GM18861 (cell line): ENCODE data around the gene MAP3K10.

Experiments
- ATAC-seq: cut with Tn5 transposase; IDR thresholded peaks from one replicate; pipeline ENCODE4 v1.9.1; 2021; ENCODE audit not compliant: unreplicated experiment

MAP3K10 gene

DNA sequence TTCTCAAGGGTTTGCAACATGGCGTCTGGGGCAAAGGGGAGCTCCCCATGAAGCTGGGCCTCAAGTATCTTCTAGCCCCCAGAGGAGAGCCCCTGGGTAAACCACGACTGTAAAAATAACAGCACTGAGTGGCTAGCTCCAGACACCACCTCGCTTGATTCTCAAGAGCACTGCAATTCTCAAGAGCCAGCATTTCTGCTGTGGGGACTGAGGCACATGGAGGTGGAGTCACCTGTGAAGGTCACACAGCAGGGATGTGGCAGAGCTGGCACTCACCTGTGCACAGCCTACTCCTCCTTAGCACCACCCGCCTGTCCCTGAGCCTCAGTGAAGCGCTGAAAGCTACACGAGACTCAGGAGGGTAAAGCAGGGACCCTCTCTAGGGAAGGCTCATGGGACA is 56.0 kb downstream of the MAP3K10 start:
- ATAC-seq: no peak

DNA sequence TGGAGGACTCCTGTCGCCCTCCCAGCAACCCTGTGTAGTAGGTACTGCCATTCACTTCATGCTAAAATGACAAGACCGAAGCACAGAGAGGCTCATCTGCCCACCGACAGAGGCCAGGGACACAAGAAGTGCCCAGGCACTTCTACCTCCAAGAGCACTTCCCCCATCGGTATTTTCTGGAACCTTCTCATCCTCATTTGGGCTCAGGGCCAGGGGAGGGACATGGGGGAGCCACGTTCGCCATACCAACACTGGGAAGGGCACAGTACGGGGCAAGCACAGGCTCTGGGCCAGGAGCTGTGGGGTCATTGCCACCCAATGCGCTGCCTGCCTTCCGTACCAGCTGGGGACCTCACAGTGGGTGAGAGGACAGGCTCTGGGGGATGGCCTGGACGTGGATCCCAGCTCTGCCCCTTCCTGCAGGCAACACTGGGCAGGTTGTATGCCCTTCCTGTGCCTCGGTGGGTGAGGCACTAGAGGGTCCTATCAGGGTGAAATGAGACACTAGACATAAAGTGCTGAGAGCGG is 56.6 kb downstream of the MAP3K10 start:
- ATAC-seq: no peak

DNA sequence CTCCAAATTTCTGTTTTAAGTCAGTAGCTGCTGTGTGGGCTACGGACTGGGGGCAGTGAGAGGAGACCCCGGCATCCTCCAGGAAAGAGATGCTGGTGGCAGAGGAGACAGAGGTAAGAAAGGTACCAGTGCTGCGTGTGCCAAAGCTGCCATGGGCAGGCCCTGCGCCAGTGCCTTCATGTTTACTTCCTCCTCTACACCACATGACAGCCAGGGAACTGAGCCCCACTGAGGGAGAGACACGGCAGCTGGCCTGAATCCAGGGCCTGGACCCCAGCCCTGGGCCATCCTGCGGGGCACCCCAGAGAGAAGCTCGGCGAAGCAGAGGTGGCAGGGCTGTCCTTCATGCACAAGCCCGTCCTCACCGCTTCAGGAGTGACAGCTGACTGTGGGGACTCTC is 58.0 kb downstream of the MAP3K10 start:
- no peak for ATAC-seq

DNA sequence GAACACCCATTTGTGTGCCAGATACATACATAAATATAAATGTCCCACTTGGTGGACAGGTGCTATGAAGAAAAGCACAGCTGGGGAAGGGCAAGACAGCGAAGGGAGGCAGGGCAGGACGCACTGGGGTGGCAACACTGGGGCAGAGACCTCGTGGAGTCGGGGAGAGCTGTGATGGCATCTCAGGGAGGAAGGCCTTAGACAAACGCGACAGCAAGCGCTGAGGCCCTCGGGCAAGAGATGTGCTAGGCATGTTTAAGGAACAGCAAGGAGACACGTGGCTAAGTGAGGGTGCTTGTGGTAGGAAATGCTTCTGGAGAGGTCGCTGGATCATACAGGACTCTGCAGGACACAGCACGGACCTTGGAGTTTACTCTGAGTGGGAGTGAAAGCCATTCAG is 58.6 kb downstream of the MAP3K10 start:
- ATAC-seq: no peak

DNA sequence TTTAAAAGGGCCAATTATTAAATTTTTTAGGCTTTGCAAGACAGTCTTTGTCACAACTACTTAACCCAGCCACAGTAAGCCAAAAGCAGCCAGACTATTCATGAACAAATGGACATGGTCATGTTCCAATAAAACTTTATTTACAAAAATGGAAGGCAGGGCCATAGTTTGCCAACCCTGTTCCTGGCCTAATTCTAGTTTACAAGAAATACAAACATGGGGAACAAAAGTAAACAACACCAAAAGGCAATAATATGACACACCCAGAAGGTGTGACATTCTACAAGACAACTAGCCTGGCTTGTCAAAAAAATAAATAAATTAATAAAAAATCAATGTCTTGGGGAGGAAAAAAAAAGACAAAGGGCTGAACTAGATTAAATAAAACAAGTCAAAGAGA is 60.0 kb downstream of the MAP3K10 start:
- no peak for ATAC-seq

DNA sequence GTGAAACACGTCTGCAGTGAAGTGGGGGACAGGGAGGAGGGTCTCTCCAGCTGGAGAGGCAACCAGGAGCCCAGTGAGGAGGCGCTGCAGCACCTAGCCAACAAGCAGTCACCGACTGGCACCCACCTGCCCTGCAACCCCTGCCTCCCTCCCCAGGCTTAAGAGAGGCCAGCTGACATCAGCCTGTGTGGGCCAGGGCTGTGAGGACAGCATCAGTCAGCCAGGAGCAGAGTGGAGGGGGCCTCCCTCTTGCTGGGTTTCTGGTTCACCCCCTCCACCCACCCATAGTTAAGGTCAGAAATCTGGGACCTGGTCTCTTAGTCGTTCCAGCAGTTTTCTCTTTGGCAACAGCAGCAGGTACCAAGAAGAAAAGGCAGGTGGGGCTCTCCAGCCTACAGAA is 60.8 kb downstream of the MAP3K10 start:
- no peak for ATAC-seq

DNA sequence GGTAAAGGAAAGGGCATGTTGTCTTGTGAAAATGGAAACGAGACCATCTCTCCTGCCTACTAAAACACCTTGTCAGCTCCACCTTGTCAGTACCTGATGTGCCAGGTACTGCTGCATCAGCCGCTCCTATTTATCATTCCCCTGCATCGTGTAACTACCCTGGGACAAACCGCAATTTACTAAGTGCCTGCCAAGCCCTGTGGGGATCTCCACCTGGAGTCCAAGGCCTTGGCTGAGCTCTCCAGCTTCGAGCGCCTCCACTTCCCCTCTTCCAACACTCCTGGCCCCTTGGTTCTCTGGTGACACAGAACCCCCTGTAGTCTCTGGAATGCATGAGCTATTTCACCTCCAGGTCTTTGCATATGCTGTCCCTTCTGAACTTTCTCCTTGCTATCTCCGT is 61.2 kb downstream of the MAP3K10 start:
- ATAC-seq: no peak

DNA sequence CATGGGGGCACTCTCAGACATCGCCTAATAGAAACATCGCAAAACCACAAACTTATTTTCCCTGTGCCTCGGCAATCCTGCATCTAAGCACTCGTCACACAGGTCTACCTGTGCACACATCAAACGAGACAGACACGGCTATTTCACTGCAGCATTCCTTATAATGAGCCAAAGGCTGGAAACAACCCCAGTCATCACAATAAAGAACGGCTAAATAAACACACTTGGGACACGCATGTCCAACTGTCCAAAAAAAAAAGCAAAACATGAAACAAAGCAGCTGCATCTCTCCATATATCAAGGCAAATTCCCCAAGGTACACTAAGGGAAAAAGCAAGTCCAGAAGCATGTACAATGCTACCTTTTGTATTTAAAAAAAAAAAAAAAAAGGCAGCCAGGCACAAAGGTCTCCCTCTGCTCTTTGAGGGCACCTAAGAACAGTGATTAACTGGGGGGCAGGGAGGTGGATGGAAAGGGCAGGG is 62.4 kb downstream of the MAP3K10 start:
- ATAC-seq: no peak

DNA sequence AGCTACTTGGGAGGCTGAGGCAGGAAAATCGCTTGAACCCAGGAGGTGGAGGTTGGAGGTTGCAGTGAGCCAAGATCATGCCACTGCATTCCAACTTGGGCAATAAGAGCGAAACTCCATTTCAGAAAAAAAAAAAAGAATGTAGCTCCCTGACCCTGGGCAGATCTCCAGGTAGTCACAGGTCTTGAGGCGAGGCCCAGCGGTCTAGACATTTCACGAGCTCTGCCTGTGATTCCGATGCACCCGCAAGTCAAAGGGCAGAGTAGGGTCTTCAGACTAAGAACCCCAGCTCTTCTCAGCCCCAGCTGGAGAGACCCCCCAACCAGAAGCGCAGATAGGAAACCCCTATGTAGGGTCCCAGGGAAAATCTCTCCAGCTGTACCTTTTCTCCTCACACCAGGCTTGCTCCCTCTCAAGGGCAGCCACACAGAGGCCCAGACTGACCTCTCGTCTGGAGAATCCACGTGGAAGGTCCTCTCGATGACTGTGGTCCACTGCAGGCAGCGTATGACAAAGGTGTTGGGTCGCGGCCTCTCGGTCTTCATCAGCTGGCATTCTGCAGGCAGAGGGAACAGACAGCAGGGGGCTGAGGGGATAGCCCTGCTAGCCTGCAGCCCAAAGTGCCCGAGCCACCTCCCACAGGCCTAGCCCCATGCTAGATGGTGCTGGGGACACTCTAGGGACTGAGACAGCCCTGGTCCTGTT is 63.6 kb downstream of the MAP3K10 start:
- no peak for ATAC-seq

DNA sequence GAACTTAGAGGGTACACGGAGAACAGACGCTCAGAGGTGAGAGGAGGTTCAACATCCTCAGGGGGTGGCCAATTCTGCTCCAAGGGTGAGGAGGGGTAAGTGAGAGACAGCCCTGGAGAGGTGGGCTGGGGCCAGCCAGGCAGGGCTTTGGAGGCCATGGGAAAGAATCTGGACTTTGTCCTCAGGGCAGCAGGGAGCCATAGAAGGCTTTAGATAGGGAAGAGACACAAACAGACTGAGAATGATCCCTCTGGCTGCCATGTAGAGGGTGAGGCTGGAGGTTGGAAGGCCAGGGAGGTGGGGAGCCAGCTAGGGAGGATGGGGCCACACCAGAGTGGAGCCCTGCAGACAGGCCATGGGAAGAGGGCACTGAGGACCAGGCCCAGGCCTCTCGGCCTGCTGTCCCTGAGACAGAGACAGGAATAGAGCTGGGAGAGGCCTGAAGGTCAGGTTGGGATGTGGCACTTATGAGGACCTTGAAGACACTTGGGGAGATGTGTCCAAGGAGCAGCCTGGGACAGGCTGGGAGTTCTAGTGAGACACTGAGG is 64.5 kb downstream of the MAP3K10 start:
- no peak for ATAC-seq

DNA sequence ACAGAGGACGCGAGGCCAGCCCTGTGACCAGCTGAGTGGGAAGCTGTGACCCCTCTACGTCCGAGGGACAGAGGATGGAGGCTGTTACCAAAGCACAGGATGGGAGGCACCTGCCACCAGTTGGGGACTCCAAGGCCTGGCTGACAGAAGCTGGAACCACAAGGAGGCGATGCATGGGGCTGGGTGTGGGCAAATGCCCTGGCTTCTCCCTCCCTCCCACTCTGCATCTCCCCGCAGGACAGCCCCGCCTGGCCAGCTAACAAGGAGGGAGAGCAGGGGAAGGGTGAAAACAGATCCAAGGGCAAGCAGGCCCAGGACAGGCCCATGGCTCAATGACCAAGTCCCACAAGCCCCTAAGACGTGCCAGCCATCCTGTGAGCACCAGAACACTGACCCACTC is 65.3 kb downstream of the MAP3K10 start:
- no peak for ATAC-seq

DNA sequence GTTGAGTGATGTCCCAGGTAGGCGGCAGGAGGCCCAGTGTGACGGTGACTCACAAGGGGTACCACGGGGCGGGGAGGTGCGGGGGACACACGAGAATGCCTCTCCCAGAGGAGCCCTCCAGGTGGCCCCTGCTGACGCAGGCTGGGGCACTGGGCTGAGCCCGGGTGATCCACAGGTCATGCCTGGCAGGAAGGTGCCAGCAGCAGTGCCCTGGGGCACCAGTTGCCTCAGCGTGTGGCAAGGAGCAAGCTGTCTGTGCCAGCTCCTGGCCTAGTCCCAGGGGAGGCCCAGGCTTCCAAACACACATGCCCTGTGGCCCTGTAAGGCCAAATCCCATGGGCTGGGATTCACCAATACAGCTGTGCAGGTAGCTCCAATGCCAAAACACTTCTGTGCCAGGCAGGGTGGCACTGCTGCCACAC is 65.9 kb downstream of the MAP3K10 start:
- no peak for ATAC-seq

DNA sequence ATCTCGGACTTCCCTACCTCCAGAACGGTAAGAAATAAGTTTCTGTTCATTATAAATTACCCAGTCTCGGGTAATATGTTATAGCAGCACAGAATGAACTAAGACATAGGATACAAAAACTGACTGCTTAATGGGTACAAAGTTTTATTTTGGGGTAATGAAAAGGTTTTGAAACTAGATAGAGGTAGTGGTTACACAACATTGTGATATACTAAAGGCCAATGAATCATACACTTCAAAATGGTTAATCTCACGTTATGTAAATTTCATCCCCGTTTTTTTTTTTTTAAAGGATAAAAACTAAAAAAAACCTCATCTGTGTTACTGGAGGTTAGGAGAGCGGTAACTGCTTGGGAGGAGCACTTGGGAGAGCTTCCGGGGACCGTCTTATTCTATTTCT is 70.4 kb downstream of the MAP3K10 start:
- no peak for ATAC-seq

DNA sequence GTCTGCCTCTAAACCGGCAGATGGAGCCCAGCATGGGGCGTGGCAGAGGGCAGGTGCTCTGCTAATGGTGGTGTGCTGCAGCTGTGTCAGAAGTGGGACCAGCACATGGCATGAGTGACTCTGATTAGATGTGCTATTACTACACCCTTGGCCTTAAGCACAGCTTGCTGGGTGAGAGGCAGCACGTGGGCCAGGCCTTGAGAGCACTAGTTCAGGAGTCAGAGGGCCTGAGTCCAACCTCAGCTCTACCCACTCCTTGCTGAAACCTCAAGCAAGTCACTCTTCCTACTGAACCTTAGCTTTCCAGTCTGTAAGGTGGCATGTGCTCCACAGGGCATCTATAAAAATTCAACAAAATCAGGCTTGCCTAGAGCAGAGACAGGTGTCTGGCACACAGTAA is 71.2 kb downstream of the MAP3K10 start:
- no peak for ATAC-seq

DNA sequence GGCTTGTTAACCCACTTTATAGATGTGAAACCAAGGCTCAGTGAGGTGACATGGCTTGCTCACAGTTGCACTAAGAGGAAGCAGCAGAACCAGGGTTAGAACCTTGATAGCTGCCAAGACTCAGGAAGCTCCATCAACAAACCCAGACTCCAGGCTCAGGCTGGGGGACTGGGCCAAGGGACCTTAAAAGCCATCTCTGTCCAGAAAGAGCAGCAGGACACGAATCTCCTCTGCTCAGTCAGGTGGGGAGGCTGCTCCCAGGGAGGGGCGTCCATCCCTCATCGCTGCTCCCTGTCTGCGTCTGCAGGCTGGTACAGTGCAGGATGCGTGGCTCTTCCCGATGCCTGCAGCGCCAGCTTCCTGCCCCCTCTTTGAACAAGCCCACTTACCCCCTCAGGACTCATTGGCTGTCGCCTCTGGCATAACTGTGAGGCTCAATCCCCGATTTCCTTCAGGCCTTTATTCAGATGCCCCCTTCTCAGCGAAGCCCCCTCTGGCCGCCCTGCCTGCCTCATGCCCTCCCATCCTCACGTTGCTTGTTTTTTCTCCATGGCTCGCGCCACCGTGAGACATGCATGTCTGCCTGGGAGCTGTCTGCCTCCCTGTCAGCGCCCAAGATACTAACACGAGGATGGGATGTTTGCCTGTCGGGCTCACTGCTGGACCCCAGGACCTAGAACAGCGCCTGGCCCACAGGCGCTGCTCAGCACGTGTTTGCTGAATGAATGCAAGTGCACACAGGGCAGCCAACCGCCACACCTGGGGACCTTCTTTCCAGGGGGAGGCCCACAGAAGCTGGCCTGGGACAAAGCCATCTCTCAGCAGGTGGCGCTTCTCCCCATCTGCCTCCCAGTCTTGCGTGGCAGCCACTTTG is 72.5 kb downstream of the MAP3K10 start:
- ATAC-seq: no peak

DNA sequence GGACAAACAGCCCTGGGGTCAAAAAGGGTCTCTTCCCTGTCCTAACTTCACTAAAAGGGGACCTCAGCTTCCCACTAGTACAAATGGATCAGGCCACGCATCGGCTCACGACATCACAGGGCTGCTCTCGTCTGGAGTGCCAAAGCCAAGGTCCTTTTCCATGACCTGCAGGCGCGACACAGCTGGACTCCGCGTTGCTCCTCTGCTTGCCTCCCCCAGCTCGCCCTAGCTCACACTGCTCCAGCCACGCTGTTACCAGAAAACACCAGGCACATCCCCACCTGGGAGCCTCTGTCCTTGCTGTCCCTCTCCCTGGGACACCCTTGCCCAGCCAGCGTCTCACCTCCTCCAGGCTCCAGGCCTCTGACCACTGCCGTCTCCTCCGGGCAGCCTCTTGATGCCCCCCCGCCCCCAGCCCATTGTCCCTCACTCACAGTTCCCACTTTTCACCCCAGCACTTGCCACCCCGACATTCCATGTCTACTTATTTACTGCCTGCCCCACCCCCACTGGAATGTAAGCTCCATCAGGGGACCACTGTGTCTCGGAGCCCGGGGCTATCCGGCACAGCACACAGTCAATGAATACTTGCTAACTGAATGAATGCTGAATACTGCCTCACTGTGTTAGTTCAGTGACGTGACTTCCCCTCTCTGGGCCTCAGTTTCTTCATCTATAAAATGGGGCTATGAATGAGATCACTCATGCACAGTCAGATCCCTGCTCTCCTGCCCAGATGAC is 73.3 kb downstream of the MAP3K10 start:
- no peak for ATAC-seq
